ENCODE measurements around the gene AHNAK.

DNA sequence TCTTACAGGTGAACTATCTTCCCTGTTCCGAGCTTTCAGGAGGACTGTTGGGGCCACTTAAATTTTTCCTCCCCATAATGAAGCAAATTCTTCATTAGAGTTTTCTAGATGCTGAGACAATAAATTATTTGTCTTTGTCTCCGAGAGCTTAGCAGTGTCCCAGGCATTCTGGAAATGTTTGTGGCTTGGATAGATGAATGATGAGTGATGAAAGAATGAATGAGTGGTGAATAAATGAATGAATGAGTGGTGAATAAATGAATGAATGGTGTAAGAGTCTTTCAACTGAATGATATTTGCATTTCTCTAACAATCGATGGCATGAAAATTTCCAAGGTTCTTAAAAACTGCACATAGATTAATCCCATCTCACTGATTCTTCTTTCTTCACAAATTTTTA is 52.8 kb downstream of the AHNAK start:
- TF ChIP-seq, protein P1, sequence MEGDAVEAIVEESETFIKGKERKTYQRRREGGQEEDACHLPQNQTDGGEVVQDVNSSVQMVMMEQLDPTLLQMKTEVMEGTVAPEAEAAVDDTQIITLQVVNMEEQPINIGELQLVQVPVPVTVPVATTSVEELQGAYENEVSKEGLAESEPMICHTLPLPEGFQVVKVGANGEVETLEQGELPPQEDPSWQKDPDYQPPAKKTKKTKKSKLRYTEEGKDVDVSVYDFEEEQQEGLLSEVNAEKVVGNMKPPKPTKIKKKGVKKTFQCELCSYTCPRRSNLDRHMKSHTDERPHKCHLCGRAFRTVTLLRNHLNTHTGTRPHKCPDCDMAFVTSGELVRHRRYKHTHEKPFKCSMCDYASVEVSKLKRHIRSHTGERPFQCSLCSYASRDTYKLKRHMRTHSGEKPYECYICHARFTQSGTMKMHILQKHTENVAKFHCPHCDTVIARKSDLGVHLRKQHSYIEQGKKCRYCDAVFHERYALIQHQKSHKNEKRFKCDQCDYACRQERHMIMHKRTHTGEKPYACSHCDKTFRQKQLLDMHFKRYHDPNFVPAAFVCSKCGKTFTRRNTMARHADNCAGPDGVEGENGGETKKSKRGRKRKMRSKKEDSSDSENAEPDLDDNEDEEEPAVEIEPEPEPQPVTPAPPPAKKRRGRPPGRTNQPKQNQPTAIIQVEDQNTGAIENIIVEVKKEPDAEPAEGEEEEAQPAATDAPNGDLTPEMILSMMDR (IDR thresholded peaks at IDR 0.05), result no peak
- no peak for TF ChIP-seq POLR2A (IDR thresholded peaks at IDR 0.05)

All from Peyer's patch (tissue), 4 donors.